Endothelial cell of umbilical vein (primary cell): ENCODE data around the gene AUH.

Experiments used
- EZH2 ChIP-seq: IDR thresholded peaks from 2 replicates; pipeline ENCODE4 v1.6.1; 2012; ENCODE audit warnings: borderline replicate concordance, low read depth, mild to moderate bottlenecking, moderate library complexity, low read length, inconsistent platforms; ENCODE audit not compliant: severe bottlenecking
- POLR2AphosphoS5 ChIP-seq: IDR thresholded peaks from 2 replicates; pipeline ENCODE4 v1.6.1; 2012; ENCODE audit warnings: low read depth, mild to moderate bottlenecking, control low read depth, low read length, moderate library complexity; ENCODE audit not compliant: insufficient read depth
- TF ChIP-seq, protein P1 (sequence below), 2 donors: IDR thresholded peaks; 1 replicate in 1 of 2; 2 replicates in 1 of 2; pipeline ENCODE4 v1.5.1; 2011; ENCODE audit warnings: low read length in 2 of 2, mild to moderate bottlenecking in 2 of 2, moderate library complexity in 2 of 2, control low read depth in 1 of 2, inconsistent platforms in 1 of 2, low read depth in 1 of 2; ENCODE audit not compliant: insufficient read depth in 1 of 2; ENCODE audit errors: extremely low read depth in 1 of 2

DNA sequence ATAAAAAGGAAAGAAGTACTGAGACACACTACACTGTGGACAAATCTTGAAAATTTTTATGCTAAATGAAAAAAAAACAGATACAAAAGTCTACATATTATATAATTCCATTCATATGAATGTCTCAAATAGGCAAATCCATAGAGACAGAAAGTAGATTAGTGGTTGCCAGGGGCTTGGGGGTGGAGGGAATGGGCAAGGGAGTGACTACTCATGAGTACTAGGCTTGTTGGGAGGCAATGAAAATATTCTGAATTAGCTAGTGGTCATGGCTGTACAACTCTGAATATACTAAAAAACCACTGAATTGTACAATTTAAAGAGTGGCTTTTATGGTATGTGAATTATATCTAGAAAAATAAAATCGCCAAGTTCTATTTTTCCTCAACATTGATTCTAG lies 154.9 kb downstream of the AUH start:
- no peak for TF ChIP-seq POLR2AphosphoS5
- no peak for TF ChIP-seq EZH2
- TF ChIP-seq, protein P1, sequence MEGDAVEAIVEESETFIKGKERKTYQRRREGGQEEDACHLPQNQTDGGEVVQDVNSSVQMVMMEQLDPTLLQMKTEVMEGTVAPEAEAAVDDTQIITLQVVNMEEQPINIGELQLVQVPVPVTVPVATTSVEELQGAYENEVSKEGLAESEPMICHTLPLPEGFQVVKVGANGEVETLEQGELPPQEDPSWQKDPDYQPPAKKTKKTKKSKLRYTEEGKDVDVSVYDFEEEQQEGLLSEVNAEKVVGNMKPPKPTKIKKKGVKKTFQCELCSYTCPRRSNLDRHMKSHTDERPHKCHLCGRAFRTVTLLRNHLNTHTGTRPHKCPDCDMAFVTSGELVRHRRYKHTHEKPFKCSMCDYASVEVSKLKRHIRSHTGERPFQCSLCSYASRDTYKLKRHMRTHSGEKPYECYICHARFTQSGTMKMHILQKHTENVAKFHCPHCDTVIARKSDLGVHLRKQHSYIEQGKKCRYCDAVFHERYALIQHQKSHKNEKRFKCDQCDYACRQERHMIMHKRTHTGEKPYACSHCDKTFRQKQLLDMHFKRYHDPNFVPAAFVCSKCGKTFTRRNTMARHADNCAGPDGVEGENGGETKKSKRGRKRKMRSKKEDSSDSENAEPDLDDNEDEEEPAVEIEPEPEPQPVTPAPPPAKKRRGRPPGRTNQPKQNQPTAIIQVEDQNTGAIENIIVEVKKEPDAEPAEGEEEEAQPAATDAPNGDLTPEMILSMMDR (IDR thresholded peaks at IDR 0.05; ENCODE audit: extremely low read depth in 1 of 2, insufficient read depth in 1 of 2, low read depth in 1 of 2, low read length in 2 of 2): no peak
